ENCODE results near the gene ACLY. TPM values are rescaled to one million over a fixed set of nuclear protein-coding genes. Genes with fewer than 3 reads are reported as not detected.

Gene ACLY
- total RNA-seq, 2 donors from 2014 or later: 135 to 145 TPM

GRCh38 chr17:41896726-41897125 lies 22.0 kb downstream of the ACLY start:
- H3K9ac ChIP-seq (ENCODE audit: low read depth in 2 of 2, low read length in 2 of 2): no peak overlapping the region
- H3K27me3 ChIP-seq: no peaks in the 10 kb centered on the region
- TF ChIP-seq CTCF (IDR thresholded peaks at IDR 0.05): no peak
- no peak overlapping the region for H3K27ac ChIP-seq
- peaks cover 36% of the 10 kb centered on the region for H3K36me3 ChIP-seq
- no peaks in the 10 kb centered on the region for H3K9me3 ChIP-seq
- no peak for DNase-seq
- intact Hi-C loops (cut with DNase I): no loop called here
- H3K4me1 ChIP-seq: no peaks in the 10 kb centered on the region
- no peak overlapping the region for H3K4me3 ChIP-seq

- DNase-seq: no peak
- intact Hi-C loops (cut with DNase I): no loop called here
- H3K9ac ChIP-seq (ENCODE audit: low read depth in 2 of 2, low read length in 2 of 2): no peak overlapping the region
- no peak for TF ChIP-seq CTCF (IDR thresholded peaks at IDR 0.05)
- no peaks in the 10 kb centered on the region for H3K27me3 ChIP-seq
- H3K4me1 ChIP-seq: no peaks in the 10 kb centered on the region
- H3K9me3 ChIP-seq: no peaks in the 10 kb centered on the region
- no peak overlapping the region for H3K4me3 ChIP-seq
- H3K27ac ChIP-seq: no peak overlapping the region
- peaks cover 40% of the 10 kb centered on the region for H3K36me3 ChIP-seq
Observed at GRCh38 chr17:41895617-41896016, 23.1 kb downstream of the ACLY start.

DNA sequence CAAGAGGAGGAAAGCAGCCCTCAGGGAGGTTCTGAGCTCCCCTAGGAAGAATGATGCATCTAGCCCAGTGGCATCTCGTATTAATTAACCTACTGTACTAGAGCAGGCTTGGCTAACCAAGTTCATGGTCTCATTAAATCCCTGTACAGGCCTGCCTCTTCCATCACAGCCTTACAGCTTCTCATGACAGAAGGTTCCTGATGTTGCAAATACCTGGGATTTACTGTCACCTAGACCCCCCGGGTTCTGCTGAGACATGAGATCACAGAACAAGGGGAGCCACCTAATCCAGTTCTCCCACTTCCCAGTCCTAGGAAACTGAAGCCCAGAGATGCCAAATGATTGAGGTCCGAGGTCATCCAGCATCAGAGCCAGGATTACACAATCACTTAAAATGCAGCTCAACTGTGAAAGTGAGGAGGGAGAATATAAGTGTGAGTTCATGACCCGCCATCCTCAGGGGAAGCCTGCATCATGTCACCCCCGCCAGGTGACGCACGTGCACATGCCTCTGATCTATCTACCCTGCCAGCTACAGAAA lies 23.9 kb downstream of the ACLY start:
- intact Hi-C loops (cut with DNase I): no loop called here
- H3K36me3 ChIP-seq: peaks cover 40% of the 10 kb centered on the region
- no peaks in the 10 kb centered on the region for H3K4me1 ChIP-seq
- H3K27ac ChIP-seq: no peak overlapping the region
- TF ChIP-seq CTCF (IDR thresholded peaks at IDR 0.05): no peak
- H3K9ac ChIP-seq (ENCODE audit: low read depth in 2 of 2, low read length in 2 of 2): no peak overlapping the region
- no peak for DNase-seq
- no peaks in the 10 kb centered on the region for H3K27me3 ChIP-seq
- H3K9me3 ChIP-seq: no peaks in the 10 kb centered on the region
- H3K4me3 ChIP-seq: no peak overlapping the region

GRCh38 chr17:41893384-41893783 lies 25.4 kb downstream of the ACLY start:
- H3K4me1 ChIP-seq: no peaks in the 10 kb centered on the region
- no peaks in the 10 kb centered on the region for H3K27me3 ChIP-seq
- intact Hi-C loops (cut with DNase I): no loop called here
- H3K9me3 ChIP-seq: no peaks in the 10 kb centered on the region
- no peak overlapping the region for H3K27ac ChIP-seq
- no peak overlapping the region for H3K9ac ChIP-seq (ENCODE audit: low read depth in 2 of 2, low read length in 2 of 2)
- no peak for TF ChIP-seq CTCF (IDR thresholded peaks at IDR 0.05)
- no peak overlapping the region for H3K4me3 ChIP-seq
- peaks cover 36% of the 10 kb centered on the region for H3K36me3 ChIP-seq
- DNase-seq: no peak

DNA sequence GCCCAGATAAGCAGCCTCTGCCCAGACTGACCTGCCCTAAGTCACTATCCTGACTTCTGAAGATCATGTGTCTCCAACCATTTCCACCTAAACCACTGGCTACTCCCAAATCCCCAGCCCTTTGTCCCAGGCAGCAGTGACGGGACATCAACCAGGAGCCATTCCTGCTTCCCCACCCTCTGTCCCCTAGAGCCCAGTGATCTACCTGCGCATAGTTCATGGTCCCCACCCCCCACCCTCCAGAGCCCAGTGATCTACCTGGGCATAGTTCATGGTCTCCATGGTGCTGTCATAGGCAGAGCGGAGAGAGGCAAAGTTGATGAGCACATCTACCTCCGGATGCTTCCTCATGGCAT lies 26.8 kb downstream of the ACLY start:
- Histone ChIP-seq H3K9ac (ENCODE audit: low read depth in 2 of 2, low read length in 2 of 2) (no peak overlapping the region), H3K27me3 (no peaks in the 10 kb centered on the region), H3K36me3 (peaks cover 26% of the 10 kb centered on the region), H3K4me1 (no peaks in the 10 kb centered on the region), H3K27ac (no peak overlapping the region), H3K4me3 (no peak overlapping the region), H3K9me3 (no peaks in the 10 kb centered on the region)
- DNase-seq: no peak
- no peak for TF ChIP-seq CTCF (IDR thresholded peaks at IDR 0.05)
- intact Hi-C loops (cut with DNase I): no loop called here
